Endothelial cell of umbilical vein (primary cell): ENCODE data around the gene KIF26B. TPM values are rescaled to one million over a fixed set of nuclear protein-coding genes. Genes with fewer than 3 reads are reported as not detected.

Experiments
- BruUV-seq: library from RNA; stranded (reverse); fragments of 400-500 nt; replicated peaks from 2 replicates; lab custom pipeline; 2021; lab: Mats Ljungman, UMichigan
- CTCF ChIA-PET: fragments of 300-600, 350-600 bp; sonication (Branson Sonifier 250); formaldehyde crosslinking; loops from one replicate; lab custom pipeline; 2021; ENCODE audit warnings: antibody characterized with exemption, inconsistent platforms; lab: Charles Lee
- POLR2A ChIA-PET: fragments of 300-600, 350-600 bp; sonication (Branson Sonifier 250); formaldehyde crosslinking; loops from one replicate; lab custom pipeline; 2021; ENCODE audit warnings: antibody characterized with exemption, inconsistent platforms; lab: Charles Lee
- DNase-seq: peaks from one replicate; pipeline ENCODE4 v3.0.0-alpha.2; 2011; ENCODE audit warnings: low read depth, low spot score
- FAIRE-seq: peaks from 2 replicates; lab custom pipeline; 2011; peaks lifted over from hg19 to GRCh38; lab: Jason Lieb, UNC
- H2AFZ ChIP-seq: 2 replicates; pipeline ENCODE4 v1.6.0; 2012; ENCODE audit warnings: low read depth, low read length, control low read depth, inconsistent platforms
- H3K27ac ChIP-seq: 2 replicates; pipeline ENCODE4 v1.5.1; 2011; ENCODE audit warnings: low read depth, mild to moderate bottlenecking, control low read depth, low read length, moderate library complexity; ENCODE audit not compliant: insufficient read depth
- H3K27me3 ChIP-seq, 2 experiments: 2 replicates each; pipeline versions ENCODE4 v1.6.0 to v1.6.1; 2011; ENCODE audit warnings: low read length in 2 of 2, mixed read lengths in 1 of 2; ENCODE audit not compliant: control insufficient read depth in 2 of 2, insufficient read depth in 2 of 2
- H3K36me3 ChIP-seq, 2 experiments: 2 replicates in 1 of 2; 3 replicates in 1 of 2; pipeline ENCODE4 v1.5.1; 2011; ENCODE audit warnings: low read length in 2 of 2, mild to moderate bottlenecking in 1 of 2, moderate library complexity in 1 of 2; ENCODE audit not compliant: control insufficient read depth in 2 of 2, insufficient read depth in 2 of 2; ENCODE audit errors: extremely low read depth in 1 of 2
- H3K4me1 ChIP-seq: 3 replicates; pipeline ENCODE4 v1.5.1; 2011; ENCODE audit warnings: mild to moderate bottlenecking, low read length; ENCODE audit not compliant: control insufficient read depth, insufficient read depth; ENCODE audit errors: extremely low read depth
- H3K4me2 ChIP-seq: 2 replicates; pipeline ENCODE4 v1.6.1; 2011; ENCODE audit warnings: low read length, control low read depth, mixed read lengths; ENCODE audit not compliant: insufficient read depth
- H3K4me3 ChIP-seq, 3 experiments: fragments of 200-600 bp in 1 of 3; sonication (generic), shearing (Covaris generic) in 1 of 3; replicated peaks in 1 of 3; 2 replicates each; pipeline ENCODE4 v1.5.1; 2011 to 2016; ENCODE audit warnings: control low read depth in 3 of 3, low read length in 3 of 3, mild to moderate bottlenecking in 2 of 3, inconsistent platforms in 1 of 3, low read depth in 1 of 3, moderate library complexity in 1 of 3; ENCODE audit not compliant: insufficient read depth in 1 of 3
- H3K79me2 ChIP-seq: 2 replicates; pipeline ENCODE4 v1.6.0; 2012; ENCODE audit warnings: low read length, inconsistent platforms; ENCODE audit not compliant: control insufficient read depth, insufficient read depth
- H3K9ac ChIP-seq: replicated peaks from 2 replicates; pipeline ENCODE3; 2011; ENCODE audit warnings: low read length, control low read depth; ENCODE audit not compliant: insufficient read depth; ENCODE audit errors: extremely low read depth
- H3K9me1 ChIP-seq: replicated peaks from 3 replicates; pipeline ENCODE4 v1.6.0; 2011; ENCODE audit warnings: mild to moderate bottlenecking, low read length; ENCODE audit not compliant: control insufficient read depth, insufficient read depth; ENCODE audit errors: extremely low read depth
- H3K9me3 ChIP-seq: replicated peaks from 2 replicates; pipeline ENCODE4 v1.5.1; 2012; ENCODE audit warnings: low read length, inconsistent platforms; ENCODE audit not compliant: control insufficient read depth, insufficient read depth
- H4K20me1 ChIP-seq: replicated peaks from 2 replicates; pipeline ENCODE3; 2011; ENCODE audit warnings: mild to moderate bottlenecking, low read length; ENCODE audit not compliant: control insufficient read depth, insufficient read depth; ENCODE audit errors: extremely low read depth
- EZH2 ChIP-seq: IDR thresholded peaks from 2 replicates; pipeline ENCODE4 v1.6.1; 2012; ENCODE audit warnings: borderline replicate concordance, low read depth, mild to moderate bottlenecking, moderate library complexity, low read length, inconsistent platforms; ENCODE audit not compliant: severe bottlenecking
- FOS ChIP-seq: IDR thresholded peaks from 2 replicates; pipeline ENCODE4 v1.6.1; 2011; ENCODE audit warnings: mild to moderate bottlenecking, low read length, moderate library complexity, borderline replicate concordance; ENCODE audit not compliant: insufficient read depth
- GATA2 ChIP-seq: IDR thresholded peaks from 2 replicates; pipeline ENCODE4 v1.7.0; 2011; ENCODE audit warnings: low read depth, mild to moderate bottlenecking, moderate library complexity, mixed read lengths, low read length; ENCODE audit not compliant: insufficient read length, insufficient read depth
- JUN ChIP-seq: IDR thresholded peaks from 2 replicates; pipeline ENCODE4 v1.6.1; 2011; ENCODE audit warnings: borderline replicate concordance, low read depth; ENCODE audit not compliant: insufficient read length, insufficient read depth
- MYC ChIP-seq: IDR thresholded peaks from one replicate; pipeline ENCODE4 v1.6.1; 2011; ENCODE audit warnings: mild to moderate bottlenecking, low read depth, low read length
- POLR2A ChIP-seq: IDR thresholded peaks from 2 replicates; pipeline ENCODE4 v1.6.1; 2012; ENCODE audit warnings: low read depth, mild to moderate bottlenecking, control low read depth, low read length
- POLR2AphosphoS5 ChIP-seq: IDR thresholded peaks from 2 replicates; pipeline ENCODE4 v1.6.1; 2012; ENCODE audit warnings: low read depth, mild to moderate bottlenecking, control low read depth, low read length, moderate library complexity; ENCODE audit not compliant: insufficient read depth
- dilution Hi-C: fragments of 300-500 bp; cut with MboI; formaldehyde crosslinking; loops from one replicate; pipeline ENCODE4 v1.15.0; 2019; ENCODE audit warnings: low sequenced_read_pairs; ENCODE audit not compliant: extremely low pct_ligation_motif_present
- intact Hi-C: fragments of 100-400 bp; cut with micrococcal nuclease; formaldehyde crosslinking; loops from one replicate; pipeline ENCODE4 v1.10.0; 2022
- polyA plus RNA-seq, 4 experiments: library from polyadenylated mRNA; depleted of rRNA in 3 of 4; stranded (reverse) in 3 of 4; unstranded in 1 of 4; fragments of >200 nt; gene quantifications; 2 replicates each; pipeline versions ENCODE4 v1.2.1 to v1.2.3, GENCODE V29; 2011 to 2012; ENCODE audit warnings: missing spikeins in 1 of 4
- total RNA-seq: library from RNA; stranded (reverse); gene quantifications from 2 replicates; pipeline ENCODE4 v1.2.3, GENCODE V29; 2021
- TF ChIP-seq, protein P1 (sequence below): IDR thresholded peaks from 2 replicates; pipeline ENCODE4 v1.6.1; 2011; ENCODE audit not compliant: insufficient read depth, insufficient read length
- TF ChIP-seq, protein P2 (sequence below), 2 donors: IDR thresholded peaks; 1 replicate in 1 of 2; 2 replicates in 1 of 2; pipeline ENCODE4 v1.5.1; 2011; ENCODE audit warnings: low read length in 2 of 2, mild to moderate bottlenecking in 2 of 2, moderate library complexity in 2 of 2, control low read depth in 1 of 2, inconsistent platforms in 1 of 2, low read depth in 1 of 2; ENCODE audit not compliant: insufficient read depth in 1 of 2; ENCODE audit errors: extremely low read depth in 1 of 2

The KIF26B gene
- total and polyA plus RNA-seq, 2 donors (not counting 3 experiments of a cell fraction or from before 2014, with no cell fraction given), result 0.04 to 0.49 TPM

DNA sequence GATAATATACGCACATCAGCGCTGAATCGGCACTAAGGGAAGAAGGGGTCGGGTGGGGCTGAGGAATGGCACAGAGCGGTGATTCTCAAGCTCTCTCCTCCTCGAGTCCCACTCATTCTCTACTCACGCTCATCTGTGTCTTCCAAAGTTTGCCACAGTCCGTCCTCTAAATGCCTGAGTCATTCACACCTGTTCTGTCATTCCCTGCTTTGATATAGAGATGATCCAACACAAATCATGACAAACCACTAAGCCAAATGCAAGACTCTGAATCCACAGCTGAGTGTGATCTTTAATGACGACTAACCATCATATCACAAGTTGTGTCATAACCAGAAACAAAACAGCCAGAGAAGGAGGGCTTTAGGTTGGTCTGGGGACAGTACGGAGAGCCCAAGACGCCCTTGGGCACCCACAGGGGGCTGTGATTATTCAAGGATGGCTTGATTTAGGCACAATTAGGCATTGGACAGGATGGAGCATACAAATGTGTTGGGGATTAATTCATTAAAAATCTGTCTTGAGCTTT is 501.5 kb downstream of the KIF26B start:
- Histone ChIP-seq H3K9ac (no peak overlapping the region), H3K9me1 (no peaks in the 10 kb centered on the region), H3K9me3 (no peaks in the 10 kb centered on the region), H2AFZ (no peak overlapping the region), H3K36me3 (no peaks in the 10 kb centered on the region), H3K27me3 (no peaks in the 10 kb centered on the region), H3K79me2 (no peaks in the 10 kb centered on the region), H3K4me3 (no peak overlapping the region), H4K20me1 (no peaks in the 10 kb centered on the region), H3K4me1 (no peaks in the 10 kb centered on the region), H3K4me2 (no peak overlapping the region), H3K27ac (no peak overlapping the region)
- POLR2A ChIA-PET, result no interaction called here
- DNase-seq, result no peak
- intact Hi-C loops, result no loop called here
- dilution Hi-C loops, result no loop called here
- FAIRE-seq, result no peak
- CTCF ChIA-PET, result no interaction called here
- no TSS peak for BruUV-seq
- TF ChIP-seq, protein P1, sequence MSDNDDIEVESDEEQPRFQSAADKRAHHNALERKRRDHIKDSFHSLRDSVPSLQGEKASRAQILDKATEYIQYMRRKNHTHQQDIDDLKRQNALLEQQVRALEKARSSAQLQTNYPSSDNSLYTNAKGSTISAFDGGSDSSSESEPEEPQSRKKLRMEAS, result no peak
- TF ChIP-seq MYC, result no peak

DNA sequence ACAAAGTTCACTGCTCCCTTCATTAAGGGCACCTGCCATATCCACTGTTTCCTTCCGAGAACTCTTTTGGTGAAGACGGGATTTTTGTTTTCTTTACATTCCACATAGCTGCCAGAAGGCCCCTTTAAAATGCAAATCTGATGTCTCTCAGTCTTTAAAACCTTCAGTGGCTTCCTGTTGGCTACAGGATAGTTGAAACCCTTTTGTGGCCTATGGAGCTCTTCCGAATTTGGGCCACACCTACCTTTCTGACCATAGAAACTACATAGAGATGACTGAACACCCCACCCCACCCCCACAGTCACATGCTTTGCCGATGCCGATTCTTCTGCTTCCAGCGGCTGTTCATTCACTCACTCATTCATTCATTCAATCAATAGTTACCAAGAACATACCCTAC is 502.6 kb downstream of the KIF26B start:
- no peak overlapping the region for H3K4me2 ChIP-seq
- no peaks in the 10 kb centered on the region for H3K9me1 ChIP-seq
- no peaks in the 10 kb centered on the region for H4K20me1 ChIP-seq
- FAIRE-seq, result no peak
- CTCF ChIA-PET, result interaction anchor here (0.6 to 1.4 kb wide), 2 partner anchors 9 to 802 kb away, joined by 3 read pairs; no protein-coding TSS in a partner anchor
- TF ChIP-seq EZH2 (no peak), GATA2 (no peak), POLR2AphosphoS5 (no peak), MYC (no peak), JUN (no peak), FOS (no peak), POLR2A (no peak)
- TF ChIP-seq, protein P1, result no peak
- TF ChIP-seq, protein P2, sequence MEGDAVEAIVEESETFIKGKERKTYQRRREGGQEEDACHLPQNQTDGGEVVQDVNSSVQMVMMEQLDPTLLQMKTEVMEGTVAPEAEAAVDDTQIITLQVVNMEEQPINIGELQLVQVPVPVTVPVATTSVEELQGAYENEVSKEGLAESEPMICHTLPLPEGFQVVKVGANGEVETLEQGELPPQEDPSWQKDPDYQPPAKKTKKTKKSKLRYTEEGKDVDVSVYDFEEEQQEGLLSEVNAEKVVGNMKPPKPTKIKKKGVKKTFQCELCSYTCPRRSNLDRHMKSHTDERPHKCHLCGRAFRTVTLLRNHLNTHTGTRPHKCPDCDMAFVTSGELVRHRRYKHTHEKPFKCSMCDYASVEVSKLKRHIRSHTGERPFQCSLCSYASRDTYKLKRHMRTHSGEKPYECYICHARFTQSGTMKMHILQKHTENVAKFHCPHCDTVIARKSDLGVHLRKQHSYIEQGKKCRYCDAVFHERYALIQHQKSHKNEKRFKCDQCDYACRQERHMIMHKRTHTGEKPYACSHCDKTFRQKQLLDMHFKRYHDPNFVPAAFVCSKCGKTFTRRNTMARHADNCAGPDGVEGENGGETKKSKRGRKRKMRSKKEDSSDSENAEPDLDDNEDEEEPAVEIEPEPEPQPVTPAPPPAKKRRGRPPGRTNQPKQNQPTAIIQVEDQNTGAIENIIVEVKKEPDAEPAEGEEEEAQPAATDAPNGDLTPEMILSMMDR (IDR thresholded peaks at IDR 0.05; ENCODE audit: extremely low read depth in 1 of 2, insufficient read depth in 1 of 2, low read depth in 1 of 2, low read length in 2 of 2), result no peak
- H3K4me1 ChIP-seq, result no peaks in the 10 kb centered on the region
- intact Hi-C loops, result no loop called here
- H3K4me3 ChIP-seq, result no peak overlapping the region
- POLR2A ChIA-PET, result no interaction called here
- H3K27me3 ChIP-seq, result no peaks in the 10 kb centered on the region
- H2AFZ ChIP-seq, result no peak overlapping the region
- no peaks in the 10 kb centered on the region for H3K9me3 ChIP-seq
- dilution Hi-C loops, result no loop called here
- no TSS peak for BruUV-seq
- H3K9ac ChIP-seq, result no peak overlapping the region
- H3K79me2 ChIP-seq, result no peaks in the 10 kb centered on the region
- DNase-seq, result no peak
- H3K27ac ChIP-seq, result no peak overlapping the region
- no peaks in the 10 kb centered on the region for H3K36me3 ChIP-seq
